WTC11 (cell line): ENCODE results near the gene GOLGA7B. TPM values are rescaled to one million over a fixed set of nuclear protein-coding genes. Genes with fewer than 3 reads are reported as not detected.

ENCODE experiments used
- ATAC-seq: fragments of 200-7000 bp; cut with Tn5 transposase; 2 replicates; pipeline ENCODE4 v1.10.0; 2021; ENCODE audit warnings: mild to moderate bottlenecking, moderate library complexity
- CTCF ChIA-PET: fragments of 300-600 bp; sonication (Branson Sonifier 250); formaldehyde crosslinking; loops from one replicate; lab custom pipeline; 2021; ENCODE audit warnings: antibody characterized with exemption; lab: Charles Lee
- POLR2A ChIA-PET: fragments of 350-600 bp; sonication (Branson Sonifier 250); formaldehyde crosslinking; loops from one replicate; lab custom pipeline; 2021; ENCODE audit warnings: antibody characterized with exemption; lab: Charles Lee
- DNase-seq: peaks from one replicate; pipeline ENCODE4 v3.0.0; 2021; ENCODE audit warnings: low spot score
- H3K27ac Mint-ChIP-seq: 2 replicates; pipeline ENCODE4 v1.8.0; 2021; ENCODE audit warnings: mixed read lengths
- H3K27me3 Mint-ChIP-seq: 2 replicates; pipeline ENCODE4 v1.8.0; 2021; ENCODE audit warnings: low read depth, mild to moderate bottlenecking, moderate library complexity, mixed read lengths
- H3K36me3 Mint-ChIP-seq: 2 replicates; pipeline ENCODE4 v1.8.0; 2021; ENCODE audit warnings: mixed read lengths
- H3K4me1 Mint-ChIP-seq: 2 replicates; pipeline ENCODE4 v1.8.0; 2022; ENCODE audit warnings: mixed read lengths
- H3K4me3 Mint-ChIP-seq: 2 replicates; pipeline ENCODE4 v1.8.0; 2021; ENCODE audit warnings: mild to moderate bottlenecking, moderate library complexity, mixed read lengths
- H3K9me3 Mint-ChIP-seq: 2 replicates; pipeline ENCODE4 v1.8.0; 2021; ENCODE audit warnings: mixed read lengths
- ATF2 ChIP-seq: sonication (generic); formaldehyde crosslinking; IDR thresholded peaks from 2 replicates; pipeline ENCODE4 v1.8.1; 2022; ENCODE audit warnings: low read depth, missing genetic modification reagents, borderline replicate concordance
- CBFB ChIP-seq: sonication (generic); formaldehyde crosslinking; IDR thresholded peaks from 2 replicates; pipeline ENCODE4 v1.8.1; 2022; ENCODE audit warnings: mild to moderate bottlenecking, low read depth, missing genetic modification reagents
- CREM ChIP-seq: sonication (generic); formaldehyde crosslinking; IDR thresholded peaks from 2 replicates; pipeline ENCODE4 v1.8.1; 2022; ENCODE audit warnings: mild to moderate bottlenecking, missing genetic modification reagents, moderate library complexity
- CTCF ChIP-seq: fragments of 200-600 bp; IDR thresholded peaks from 2 replicates; pipeline ENCODE4 v1.8.0; 2022; ENCODE audit warnings: antibody characterized with exemption
- EMX1 ChIP-seq: fragments of 250-450 bp; sonication (Bioruptor Pico); IDR thresholded peaks from 2 replicates; pipeline ENCODE4 v1.8.0; 2021; ENCODE audit warnings: mild to moderate bottlenecking
- ESRRA ChIP-seq: sonication (generic); formaldehyde crosslinking; IDR thresholded peaks from 2 replicates; pipeline ENCODE4 v1.8.1; 2022; ENCODE audit warnings: mild to moderate bottlenecking, missing genetic modification reagents, borderline replicate concordance
- ETV6 ChIP-seq: sonication (generic); formaldehyde crosslinking; IDR thresholded peaks from 2 replicates; pipeline ENCODE4 v1.8.1; 2022; ENCODE audit warnings: mild to moderate bottlenecking, missing genetic modification reagents
- FOXJ3 ChIP-seq: sonication (generic); formaldehyde crosslinking; IDR thresholded peaks from 2 replicates; pipeline ENCODE4 v1.9.0; 2021; ENCODE audit warnings: missing genetic modification reagents, mild to moderate bottlenecking, borderline replicate concordance
- GRHL2 ChIP-seq: fragments of 250-450 bp; sonication (Bioruptor Pico); IDR thresholded peaks from 2 replicates; pipeline ENCODE4 v1.8.0; 2022; ENCODE audit warnings: mild to moderate bottlenecking, moderate library complexity; ENCODE audit not compliant: insufficient replicate concordance, severe bottlenecking
- HMGXB4 ChIP-seq: sonication (generic); formaldehyde crosslinking; IDR thresholded peaks from 2 replicates; pipeline ENCODE4 v1.8.1; 2023; ENCODE audit warnings: mild to moderate bottlenecking, moderate library complexity, missing genetic modification reagents
- JAZF1 ChIP-seq: fragments of 250-450 bp; sonication (Bioruptor Pico); IDR thresholded peaks from 2 replicates; pipeline ENCODE4 v1.9.0; 2021; ENCODE audit warnings: moderate library complexity, mild to moderate bottlenecking, inconsistent platforms
- KAT7 ChIP-seq: sonication (generic); formaldehyde crosslinking; IDR thresholded peaks from 2 replicates; pipeline ENCODE4 v1.8.1; 2023; ENCODE audit warnings: missing genetic modification reagents, mild to moderate bottlenecking, borderline replicate concordance
- NFATC4 ChIP-seq: fragments of 250-450 bp; sonication (Bioruptor Pico); IDR thresholded peaks from 2 replicates; pipeline ENCODE4 v1.9.0; 2021; ENCODE audit warnings: mild to moderate bottlenecking
- NFE2L1 ChIP-seq: sonication (generic); formaldehyde crosslinking; IDR thresholded peaks from 2 replicates; pipeline ENCODE4 v1.8.1; 2023; ENCODE audit warnings: missing genetic modification reagents
- NR2C2 ChIP-seq: sonication (generic); formaldehyde crosslinking; IDR thresholded peaks from 2 replicates; pipeline ENCODE4 v1.8.0; 2022; ENCODE audit warnings: mild to moderate bottlenecking, missing genetic modification reagents
- RORB ChIP-seq: fragments of 250-450 bp; sonication (Bioruptor Pico); IDR thresholded peaks from 2 replicates; pipeline ENCODE4 v1.9.0; 2021; ENCODE audit warnings: mild to moderate bottlenecking
- STAT6 ChIP-seq: sonication (generic); formaldehyde crosslinking; conservative IDR thresholded peaks from 2 replicates; pipeline ENCODE4 v1.8.1; 2023; ENCODE audit warnings: mild to moderate bottlenecking, low read depth, missing genetic modification reagents, moderate library complexity
- USF2 ChIP-seq: sonication (generic); formaldehyde crosslinking; IDR thresholded peaks from 2 replicates; pipeline ENCODE4 v1.8.1; 2023; ENCODE audit warnings: mild to moderate bottlenecking, missing genetic modification reagents, moderate library complexity
- ZNF121 ChIP-seq: sonication (generic); formaldehyde crosslinking; IDR thresholded peaks from 2 replicates; pipeline ENCODE4 v1.8.0; 2023; ENCODE audit warnings: missing genetic modification reagents
- ZNF219 ChIP-seq: sonication (generic); formaldehyde crosslinking; IDR thresholded peaks from 2 replicates; pipeline ENCODE4 v1.8.0; 2023; ENCODE audit warnings: missing genetic modification reagents, mild to moderate bottlenecking, borderline replicate concordance
- ZNF416 ChIP-seq: fragments of 250-450 bp; sonication (Bioruptor Pico); IDR thresholded peaks from 2 replicates; pipeline ENCODE4 v1.9.0; 2021; ENCODE audit warnings: mild to moderate bottlenecking, inconsistent platforms
- ZNF423 ChIP-seq: fragments of 250-450 bp; sonication (Bioruptor Pico); IDR thresholded peaks from 2 replicates; pipeline ENCODE4 v2.1.2; 2022; ENCODE audit warnings: mild to moderate bottlenecking, moderate library complexity
- total RNA-seq: library from RNA; stranded (reverse); gene quantifications from 3 replicates; pipeline ENCODE4 v1.2.3, GENCODE V29; 2021

The GOLGA7B gene
- total RNA-seq, 1 experiment from 2014 or later: 0.24 TPM

GRCh38 chr10:97892939-97893338, 43.3 kb downstream of the GOLGA7B start:
- ChIA-PET CTCF (interaction anchor here (1.2 kb wide), 1 partner anchor 101 kb away, joined by 3 read pairs; no protein-coding TSS in a partner anchor), POLR2A (no interaction called here)
- no peak overlapping the region for H3K27ac Mint-ChIP-seq
- peaks cover 27% of the 10 kb centered on the region for H3K4me1 Mint-ChIP-seq
- no peak for DNase-seq
- no peaks in the 10 kb centered on the region for H3K27me3 Mint-ChIP-seq
- H3K4me3 Mint-ChIP-seq: no peak overlapping the region
- no peaks in the 10 kb centered on the region for H3K9me3 Mint-ChIP-seq
- TF ChIP-seq NFE2L1 (CRISPR knock-in tag) (no peak), ATF2 (CRISPR knock-in tag) (no peak), RORB (CRISPR knock-in tag) (no peak), FOXJ3 (no peak), STAT6 (no peak), ZNF416 (CRISPR knock-in tag) (no peak), USF2 (CRISPR knock-in tag) (no peak), KAT7 (no peak), ESRRA (CRISPR knock-in tag) (no peak), HMGXB4 (CRISPR knock-in tag) (no peak), CTCF (no peak), EMX1 (CRISPR knock-in tag) (no peak), GRHL2 (CRISPR knock-in tag) (no peak), CREM (CRISPR knock-in tag) (no peak), NFATC4 (CRISPR knock-in tag) (no peak), CBFB (CRISPR knock-in tag) (no peak), ZNF121 (CRISPR knock-in tag) (no peak), ZNF219 (CRISPR knock-in tag) (no peak), JAZF1 (CRISPR knock-in tag) (no peak)
- ATAC-seq: no peak
- H3K36me3 Mint-ChIP-seq: no peaks in the 10 kb centered on the region

- ChIA-PET POLR2A (no interaction called here), CTCF (interaction anchor here (1.2 kb wide), 1 partner anchor 102 kb away, joined by 3 read pairs; no protein-coding TSS in a partner anchor)
- Mint-ChIP-seq H3K9me3 (no peaks in the 10 kb centered on the region), H3K4me1 (peaks cover 16% of the 10 kb centered on the region), H3K27ac (no peak overlapping the region), H3K27me3 (no peaks in the 10 kb centered on the region), H3K36me3 (no peaks in the 10 kb centered on the region), H3K4me3 (no peak overlapping the region)
- DNase-seq: no peak
- TF ChIP-seq CBFB (CRISPR knock-in tag) (no peak), NR2C2 (no peak), ZNF423 (CRISPR knock-in tag) (no peak), JAZF1 (CRISPR knock-in tag) (no peak), ETV6 (no peak), EMX1 (CRISPR knock-in tag) (no peak)
- no peak for ATAC-seq
These were observed 44.4 kb downstream of the GOLGA7B start for GRCh38 chr10:97894092-97894491.
